GM23338 (cell line): ENCODE measurements around the gene ING2. TPM values are rescaled to one million over a fixed set of nuclear protein-coding genes. Genes with fewer than 3 reads are reported as not detected.

Experiments used
- ATAC-seq: fragments of 200-7000 bp; cut with Tn5 transposase; 3 replicates; pipeline ENCODE4 v1.9.1; 2020
- DNase-seq: peaks from one replicate; pipeline ENCODE4 v3.0.0-alpha.2; 2015; ENCODE audit warnings: low spot score
- H2AFZ ChIP-seq: fragments of 200-600 bp; sonication (generic); 2 replicates; pipeline ENCODE4 v1.8.0; 2016; ENCODE audit warnings: antibody characterized with exemption, mild to moderate bottlenecking, moderate library complexity
- H3F3A ChIP-seq: fragments of 200-600 bp; sonication (generic); replicated peaks from 2 replicates; pipeline ENCODE4 v1.8.0; 2017; ENCODE audit warnings: antibody characterized with exemption, mixed run types, low read depth
- H3K27ac ChIP-seq: fragments of 200-600 bp; sonication (generic); 2 replicates; pipeline ENCODE4 v1.6.1; 2016; ENCODE audit warnings: low read depth
- H3K27me3 ChIP-seq: fragments of 200-600 bp; sonication (generic); 2 replicates; pipeline ENCODE4 v1.8.0; 2016; ENCODE audit warnings: mild to moderate bottlenecking, mixed run types, moderate library complexity; ENCODE audit not compliant: insufficient read depth
- H3K36me3 ChIP-seq: fragments of 200-600 bp; sonication (generic); 2 replicates; pipeline ENCODE4 v1.8.0; 2016; ENCODE audit warnings: mild to moderate bottlenecking; ENCODE audit not compliant: insufficient read depth
- H3K4me1 ChIP-seq: fragments of 200-600 bp; sonication (generic); 2 replicates; pipeline ENCODE4 v1.8.0; 2016; ENCODE audit warnings: mild to moderate bottlenecking, moderate library complexity; ENCODE audit not compliant: insufficient read depth
- H3K4me2 ChIP-seq: fragments of 200-600 bp; sonication (generic); 2 replicates; pipeline ENCODE4 v1.7.1; 2017; ENCODE audit warnings: mixed run types
- H3K4me3 ChIP-seq: fragments of 200-600 bp; sonication (generic); 2 replicates; pipeline ENCODE4 v1.6.1; 2016; ENCODE audit warnings: mixed run types
- H3K79me2 ChIP-seq: fragments of 200-600 bp; sonication (generic); replicated peaks from 2 replicates; pipeline ENCODE4 v1.8.0; 2017; ENCODE audit warnings: mild to moderate bottlenecking; ENCODE audit not compliant: insufficient read depth
- H3K9me2 ChIP-seq: fragments of 200-600 bp; sonication (generic); 2 replicates; pipeline ENCODE4 v1.8.0; 2017; ENCODE audit not compliant: insufficient read depth
- H4K20me1 ChIP-seq: fragments of 200-600 bp; sonication (generic); replicated peaks from 2 replicates; pipeline ENCODE4 v1.8.0; 2017; ENCODE audit warnings: mild to moderate bottlenecking; ENCODE audit not compliant: insufficient read depth
- H3K27ac Mint-ChIP-seq: 2 replicates; pipeline ENCODE4 v1.8.0; 2020; ENCODE audit warnings: inconsistent platforms, mild to moderate bottlenecking, moderate library complexity, mixed read lengths
- H3K27me3 Mint-ChIP-seq: 3 replicates; pipeline ENCODE4 v1.8.0; 2022; ENCODE audit warnings: low read depth, mild to moderate bottlenecking, moderate library complexity, mixed read lengths, inconsistent platforms; ENCODE audit not compliant: insufficient read depth, poor library complexity
- H3K36me3 Mint-ChIP-seq: 3 replicates; pipeline ENCODE4 v1.8.0; 2021; ENCODE audit warnings: low read depth, mild to moderate bottlenecking, inconsistent platforms, moderate library complexity, mixed read lengths
- H3K4me1 Mint-ChIP-seq: 3 replicates; pipeline ENCODE4 v1.8.0; 2020; ENCODE audit warnings: mild to moderate bottlenecking, inconsistent platforms, mixed read lengths
- H3K4me3 Mint-ChIP-seq: 3 replicates; pipeline ENCODE4 v1.8.0; 2021; ENCODE audit warnings: moderate library complexity, mild to moderate bottlenecking, inconsistent platforms, mixed read lengths
- H3K9me3 Mint-ChIP-seq: 3 replicates; pipeline ENCODE4 v1.8.0; 2020; ENCODE audit warnings: moderate library complexity, mild to moderate bottlenecking, inconsistent platforms, mixed read lengths
- CREB1 ChIP-seq: fragments of 250-450 bp; sonication (Bioruptor Pico); IDR thresholded peaks from 2 replicates; pipeline ENCODE4 v1.5.0; 2020; ENCODE audit warnings: low read depth, mild to moderate bottlenecking, moderate library complexity
- EZH2 ChIP-seq: fragments of 200-600 bp; sonication (generic); IDR thresholded peaks from one replicate; pipeline ENCODE4 v1.8.0; 2017; ENCODE audit warnings: antibody characterized with exemption, mild to moderate bottlenecking, low read depth; ENCODE audit not compliant: unreplicated experiment
- EZH2phosphoT487 ChIP-seq: fragments of 200-600 bp; sonication (generic); IDR thresholded peaks from one replicate; pipeline ENCODE4 v1.8.1; 2018; ENCODE audit warnings: antibody characterized with exemption; ENCODE audit not compliant: unreplicated experiment
- JUNB ChIP-seq: IDR thresholded peaks from one replicate; pipeline ENCODE4 v1.6.1; 2016; ENCODE audit warnings: antibody characterized with exemption; ENCODE audit not compliant: unreplicated experiment
- NANOG ChIP-seq: IDR thresholded peaks from 2 replicates; pipeline ENCODE4 v1.6.1; 2016; ENCODE audit warnings: antibody characterized with exemption, borderline replicate concordance
- POLR2AphosphoS5 ChIP-seq: IDR thresholded peaks from 2 replicates; pipeline ENCODE4 v1.6.1; 2016; ENCODE audit warnings: antibody characterized with exemption, low read depth
- STAT1 ChIP-seq: IDR thresholded peaks from one replicate; pipeline ENCODE4 v1.6.1; 2016; ENCODE audit warnings: antibody characterized with exemption; ENCODE audit not compliant: unreplicated experiment
- ZNF331 ChIP-seq: fragments of 250-450 bp; sonication (Bioruptor Pico); IDR thresholded peaks from 2 replicates; pipeline ENCODE4 v1.5.0; 2020; ENCODE audit warnings: low read depth, mild to moderate bottlenecking, moderate library complexity
- polyA plus RNA-seq: library from polyadenylated mRNA; unstranded; fragments of >200 nt; fragmentation: Nextera tagmentation; extraction: Ambion mirVana; gene quantifications from 2 replicates; pipeline ENCODE4 v1.2.1, GENCODE V29; 2016
- total RNA-seq: library from RNA; depleted of rRNA; stranded (reverse); fragments of >200 nt; shearing (Covaris generic); gene quantifications from 2 replicates; pipeline ENCODE4 v1.2.3, GENCODE V29; 2014
- TF ChIP-seq, protein P1 (sequence below): IDR thresholded peaks from 2 replicates; pipeline ENCODE4 v1.6.1; 2016; ENCODE audit warnings: antibody characterized with exemption
- TF ChIP-seq, protein P2 (sequence below), 2 experiments: fragments of 200-600 bp in 1 of 2; sonication (generic) in 1 of 2; conservative IDR thresholded peaks; 2 replicates each; pipeline versions ENCODE4 v1.5.1 to v1.6.1; 2016 to 2017; ENCODE audit warnings: antibody characterized with exemption in 2 of 2, low read depth in 2 of 2, mild to moderate bottlenecking in 2 of 2, moderate library complexity in 1 of 2
- TF ChIP-seq, protein P3 (sequence below): IDR thresholded peaks from one replicate; pipeline ENCODE4 v1.6.1; 2018; ENCODE audit warnings: antibody characterized with exemption; ENCODE audit not compliant: unreplicated experiment

Gene ING2
- total and polyA plus RNA-seq, 2 experiments from 2014 or later = 21.5 to 34.2 TPM

DNA sequence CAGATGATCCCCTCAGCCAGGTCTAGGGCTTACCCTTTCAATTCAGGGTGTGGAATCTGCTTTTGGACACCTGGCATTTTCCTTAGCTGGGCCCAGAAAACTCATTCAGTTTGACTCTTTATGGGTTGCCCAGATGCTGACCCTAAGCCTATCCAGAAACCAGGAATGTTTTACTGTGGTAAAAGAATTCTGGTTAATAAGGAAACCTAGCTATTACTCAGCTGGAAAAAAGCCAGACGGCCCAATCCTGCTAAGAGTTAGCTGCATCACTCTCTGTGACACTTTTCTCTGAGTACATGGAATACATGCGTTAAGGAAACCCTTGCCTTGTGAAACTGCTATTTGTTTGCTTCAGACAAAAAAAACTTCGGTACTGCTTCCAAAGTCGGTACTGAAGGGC is 28.0 kb downstream of the ING2 start (continued):
- TF ChIP-seq, protein P1, sequence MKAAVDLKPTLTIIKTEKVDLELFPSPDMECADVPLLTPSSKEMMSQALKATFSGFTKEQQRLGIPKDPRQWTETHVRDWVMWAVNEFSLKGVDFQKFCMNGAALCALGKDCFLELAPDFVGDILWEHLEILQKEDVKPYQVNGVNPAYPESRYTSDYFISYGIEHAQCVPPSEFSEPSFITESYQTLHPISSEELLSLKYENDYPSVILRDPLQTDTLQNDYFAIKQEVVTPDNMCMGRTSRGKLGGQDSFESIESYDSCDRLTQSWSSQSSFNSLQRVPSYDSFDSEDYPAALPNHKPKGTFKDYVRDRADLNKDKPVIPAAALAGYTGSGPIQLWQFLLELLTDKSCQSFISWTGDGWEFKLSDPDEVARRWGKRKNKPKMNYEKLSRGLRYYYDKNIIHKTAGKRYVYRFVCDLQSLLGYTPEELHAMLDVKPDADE = no peak
- TF ChIP-seq, protein P2, sequence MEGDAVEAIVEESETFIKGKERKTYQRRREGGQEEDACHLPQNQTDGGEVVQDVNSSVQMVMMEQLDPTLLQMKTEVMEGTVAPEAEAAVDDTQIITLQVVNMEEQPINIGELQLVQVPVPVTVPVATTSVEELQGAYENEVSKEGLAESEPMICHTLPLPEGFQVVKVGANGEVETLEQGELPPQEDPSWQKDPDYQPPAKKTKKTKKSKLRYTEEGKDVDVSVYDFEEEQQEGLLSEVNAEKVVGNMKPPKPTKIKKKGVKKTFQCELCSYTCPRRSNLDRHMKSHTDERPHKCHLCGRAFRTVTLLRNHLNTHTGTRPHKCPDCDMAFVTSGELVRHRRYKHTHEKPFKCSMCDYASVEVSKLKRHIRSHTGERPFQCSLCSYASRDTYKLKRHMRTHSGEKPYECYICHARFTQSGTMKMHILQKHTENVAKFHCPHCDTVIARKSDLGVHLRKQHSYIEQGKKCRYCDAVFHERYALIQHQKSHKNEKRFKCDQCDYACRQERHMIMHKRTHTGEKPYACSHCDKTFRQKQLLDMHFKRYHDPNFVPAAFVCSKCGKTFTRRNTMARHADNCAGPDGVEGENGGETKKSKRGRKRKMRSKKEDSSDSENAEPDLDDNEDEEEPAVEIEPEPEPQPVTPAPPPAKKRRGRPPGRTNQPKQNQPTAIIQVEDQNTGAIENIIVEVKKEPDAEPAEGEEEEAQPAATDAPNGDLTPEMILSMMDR (conservative IDR thresholded peaks at IDR 0.05; ENCODE audit: low read depth in 2 of 2) = no peak
- TF ChIP-seq EZH2 (no peak), ZNF331 (no peak), POLR2AphosphoS5 (no peak), STAT1 (no peak), CREB1 (no peak), EZH2phosphoT487 (no peak)
- TF ChIP-seq, protein P3, sequence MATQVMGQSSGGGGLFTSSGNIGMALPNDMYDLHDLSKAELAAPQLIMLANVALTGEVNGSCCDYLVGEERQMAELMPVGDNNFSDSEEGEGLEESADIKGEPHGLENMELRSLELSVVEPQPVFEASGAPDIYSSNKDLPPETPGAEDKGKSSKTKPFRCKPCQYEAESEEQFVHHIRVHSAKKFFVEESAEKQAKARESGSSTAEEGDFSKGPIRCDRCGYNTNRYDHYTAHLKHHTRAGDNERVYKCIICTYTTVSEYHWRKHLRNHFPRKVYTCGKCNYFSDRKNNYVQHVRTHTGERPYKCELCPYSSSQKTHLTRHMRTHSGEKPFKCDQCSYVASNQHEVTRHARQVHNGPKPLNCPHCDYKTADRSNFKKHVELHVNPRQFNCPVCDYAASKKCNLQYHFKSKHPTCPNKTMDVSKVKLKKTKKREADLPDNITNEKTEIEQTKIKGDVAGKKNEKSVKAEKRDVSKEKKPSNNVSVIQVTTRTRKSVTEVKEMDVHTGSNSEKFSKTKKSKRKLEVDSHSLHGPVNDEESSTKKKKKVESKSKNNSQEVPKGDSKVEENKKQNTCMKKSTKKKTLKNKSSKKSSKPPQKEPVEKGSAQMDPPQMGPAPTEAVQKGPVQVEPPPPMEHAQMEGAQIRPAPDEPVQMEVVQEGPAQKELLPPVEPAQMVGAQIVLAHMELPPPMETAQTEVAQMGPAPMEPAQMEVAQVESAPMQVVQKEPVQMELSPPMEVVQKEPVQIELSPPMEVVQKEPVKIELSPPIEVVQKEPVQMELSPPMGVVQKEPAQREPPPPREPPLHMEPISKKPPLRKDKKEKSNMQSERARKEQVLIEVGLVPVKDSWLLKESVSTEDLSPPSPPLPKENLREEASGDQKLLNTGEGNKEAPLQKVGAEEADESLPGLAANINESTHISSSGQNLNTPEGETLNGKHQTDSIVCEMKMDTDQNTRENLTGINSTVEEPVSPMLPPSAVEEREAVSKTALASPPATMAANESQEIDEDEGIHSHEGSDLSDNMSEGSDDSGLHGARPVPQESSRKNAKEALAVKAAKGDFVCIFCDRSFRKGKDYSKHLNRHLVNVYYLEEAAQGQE = no peak

DNA sequence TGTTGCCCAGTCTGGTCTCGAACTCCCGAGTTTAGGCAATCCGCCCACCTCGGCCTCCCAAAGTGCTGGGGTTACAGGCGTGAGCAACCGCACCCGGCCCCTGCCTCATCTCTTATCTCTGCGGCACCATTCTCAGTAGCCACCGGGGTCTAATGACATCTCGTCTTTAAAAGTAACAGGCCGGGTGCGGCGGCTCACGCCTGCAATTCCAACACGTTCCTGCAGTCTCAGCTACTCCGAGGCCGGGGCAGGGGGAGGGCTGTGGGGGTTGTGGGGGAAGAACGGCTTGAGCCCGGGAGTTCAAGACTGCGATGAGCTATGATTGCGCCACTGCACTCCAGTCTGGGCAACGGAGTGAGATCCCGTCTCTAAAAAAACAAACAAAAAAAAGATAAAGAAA is 28.8 kb downstream of the ING2 start:
- Histone ChIP-seq H2AFZ (peak overlapping the region; percentile 90; the same call in 1 of the 2 replicates), H4K20me1 (no peaks in the 10 kb centered on the region), H3F3A (no peaks in the 10 kb centered on the region), H3K4me2 (no peak overlapping the region), H3K79me2 (no peaks in the 10 kb centered on the region), H3K4me1 (peaks cover 3% of the 10 kb centered on the region), H3K9me2 (no peaks in the 10 kb centered on the region), H3K4me3 (no peak overlapping the region), H3K27me3 (no peaks in the 10 kb centered on the region), H3K27ac (no peak overlapping the region), H3K36me3 (no peaks in the 10 kb centered on the region)
- Mint-ChIP-seq H3K36me3 (no peaks in the 10 kb centered on the region), H3K4me1 (peaks cover 10% of the 10 kb centered on the region), H3K9me3 (no peaks in the 10 kb centered on the region; the same call in 2 of the 3 replicates), H3K27ac (no peak overlapping the region), H3K27me3 (peaks cover 6% of the 10 kb centered on the region), H3K4me3 (no peak overlapping the region)
- ATAC-seq (peak; percentile 90), DNase-seq (peak; percentile 62)
- TF ChIP-seq, protein P2 (conservative IDR thresholded peaks at IDR 0.05; ENCODE audit: low read depth in 2 of 2) = no peak
- no peak for TF ChIP-seq JUNB
- no peak for TF ChIP-seq NANOG
- TF ChIP-seq EZH2phosphoT487 = no peak
- no peak for TF ChIP-seq EZH2
- no peak for TF ChIP-seq ZNF331
- no peak for TF ChIP-seq CREB1
